ENCODE results near the gene WFS1. TPM values are rescaled to one million over a fixed set of nuclear protein-coding genes. Genes with fewer than 3 reads are reported as not detected.

WFS1 gene
- total RNA-seq, 1 experiment from 2014 or later, result 7.1 TPM

- H3K27me3 ChIP-seq, result no peaks in the 10 kb centered on the region
- no peaks in the 10 kb centered on the region for H3K9me3 ChIP-seq
- H3K4me3 ChIP-seq, result no peak overlapping the region
- no peaks in the 10 kb centered on the region for H3K36me3 ChIP-seq
- DNase-seq, result no peak
These were observed 63.9 kb downstream of the WFS1 start for GRCh38 chr4:6333301-6334202.

- no peaks in the 10 kb centered on the region for H3K27me3 ChIP-seq
- H3K9me3 ChIP-seq, result no peaks in the 10 kb centered on the region
- H3K36me3 ChIP-seq, result no peaks in the 10 kb centered on the region
- H3K4me3 ChIP-seq, result no peak overlapping the region
- no peak for DNase-seq
These were observed 64.7 kb downstream of the WFS1 start for GRCh38 chr4:6334203-6334887.

- no peak for DNase-seq
- no peaks in the 10 kb centered on the region for H3K36me3 ChIP-seq
- no peaks in the 10 kb centered on the region for H3K27me3 ChIP-seq
- no peaks in the 10 kb centered on the region for H3K9me3 ChIP-seq
- no peak overlapping the region for H3K4me3 ChIP-seq
These were observed 65.5 kb downstream of the WFS1 start for GRCh38 chr4:6335040-6335590.

- H3K4me3 ChIP-seq, result no peak overlapping the region
- no peaks in the 10 kb centered on the region for H3K36me3 ChIP-seq
- DNase-seq, result no peak
- no peaks in the 10 kb centered on the region for H3K9me3 ChIP-seq
- no peaks in the 10 kb centered on the region for H3K27me3 ChIP-seq
These were observed 66.5 kb downstream of the WFS1 start for GRCh38 chr4:6336166-6336565.

GRCh38 chr4:6337331-6337935 lies 67.8 kb downstream of the WFS1 start:
- Histone ChIP-seq H3K36me3 (no peaks in the 10 kb centered on the region), H3K4me3 (no peak overlapping the region)
- no peak for DNase-seq

GRCh38 chr4:6338175-6338950 lies 68.7 kb downstream of the WFS1 start:
- H3K4me3 ChIP-seq, result no peak overlapping the region
- no peaks in the 10 kb centered on the region for H3K27me3 ChIP-seq
- no peak for DNase-seq
- H3K36me3 ChIP-seq, result no peaks in the 10 kb centered on the region
- no peaks in the 10 kb centered on the region for H3K9me3 ChIP-seq

More at GRCh38 chr4:6337331-6337935, 67.8 kb downstream of the WFS1 start:
- Histone ChIP-seq H3K9me3 (no peaks in the 10 kb centered on the region), H3K27me3 (no peaks in the 10 kb centered on the region)

- no peaks in the 10 kb centered on the region for H3K27me3 ChIP-seq
- H3K4me3 ChIP-seq, result no peak overlapping the region
- H3K36me3 ChIP-seq, result no peaks in the 10 kb centered on the region
- H3K9me3 ChIP-seq, result no peaks in the 10 kb centered on the region
- DNase-seq, result no peak
These were observed 69.5 kb downstream of the WFS1 start for GRCh38 chr4:6338951-6339817.

- DNase-seq, result no peak
- H3K27me3 ChIP-seq, result no peaks in the 10 kb centered on the region
- H3K36me3 ChIP-seq, result no peaks in the 10 kb centered on the region
- H3K9me3 ChIP-seq, result no peaks in the 10 kb centered on the region
- H3K4me3 ChIP-seq, result no peak overlapping the region
These were observed 70.3 kb downstream of the WFS1 start for GRCh38 chr4:6339818-6340445.

GRCh38 chr4:6340446-6341015 lies 70.9 kb downstream of the WFS1 start:
- no peak for DNase-seq
- no peak overlapping the region for H3K4me3 ChIP-seq
- no peaks in the 10 kb centered on the region for H3K36me3 ChIP-seq
- H3K9me3 ChIP-seq, result no peaks in the 10 kb centered on the region
- no peaks in the 10 kb centered on the region for H3K27me3 ChIP-seq

- Histone ChIP-seq H3K36me3 (no peaks in the 10 kb centered on the region), H3K4me3 (no peak overlapping the region), H3K9me3 (no peaks in the 10 kb centered on the region), H3K27me3 (no peaks in the 10 kb centered on the region)
- DNase-seq, result no peak
These were observed 72.0 kb downstream of the WFS1 start for GRCh38 chr4:6341696-6342095.

- Histone ChIP-seq H3K27me3 (no peaks in the 10 kb centered on the region), H3K4me3 (no peak overlapping the region), H3K9me3 (no peaks in the 10 kb centered on the region), H3K36me3 (no peaks in the 10 kb centered on the region)
- DNase-seq, result no peak
These were observed 73.1 kb downstream of the WFS1 start for GRCh38 chr4:6342530-6343293.

GRCh38 chr4:6343939-6344408 lies 74.3 kb downstream of the WFS1 start:
- Histone ChIP-seq H3K36me3 (no peaks in the 10 kb centered on the region), H3K9me3 (no peaks in the 10 kb centered on the region), H3K27me3 (no peaks in the 10 kb centered on the region), H3K4me3 (no peak overlapping the region)
- DNase-seq, result peak; percentile 73

- Histone ChIP-seq H3K9me3 (no peaks in the 10 kb centered on the region), H3K36me3 (no peaks in the 10 kb centered on the region), H3K27me3 (no peaks in the 10 kb centered on the region), H3K4me3 (no peak overlapping the region)
- DNase-seq, result no peak
These were observed 75.6 kb downstream of the WFS1 start for GRCh38 chr4:6345096-6345830.

GRCh38 chr4:6345866-6346265 lies 76.2 kb downstream of the WFS1 start:
- no peak for DNase-seq
- H3K36me3 ChIP-seq, result no peaks in the 10 kb centered on the region
- no peak overlapping the region for H3K4me3 ChIP-seq
- no peaks in the 10 kb centered on the region for H3K9me3 ChIP-seq
- H3K27me3 ChIP-seq, result no peaks in the 10 kb centered on the region
